HL-60 (cell line): ENCODE results near the gene MYO9B.

Experiments used
- GABPA ChIP-seq: IDR thresholded peaks from 2 replicates; pipeline ENCODE4 v1.6.1; 2012; ENCODE audit warnings: low read depth
- TF ChIP-seq, protein P1 (sequence below): IDR thresholded peaks from one replicate; pipeline ENCODE4 v1.5.1; 2011; ENCODE audit warnings: low read length, control low read depth, inconsistent platforms; ENCODE audit not compliant: insufficient read depth
- TF ChIP-seq, protein P2 (sequence below): IDR thresholded peaks from 2 replicates; pipeline ENCODE4 v1.6.1; 2012; ENCODE audit warnings: low read depth; ENCODE audit not compliant: insufficient replicate concordance

DNA sequence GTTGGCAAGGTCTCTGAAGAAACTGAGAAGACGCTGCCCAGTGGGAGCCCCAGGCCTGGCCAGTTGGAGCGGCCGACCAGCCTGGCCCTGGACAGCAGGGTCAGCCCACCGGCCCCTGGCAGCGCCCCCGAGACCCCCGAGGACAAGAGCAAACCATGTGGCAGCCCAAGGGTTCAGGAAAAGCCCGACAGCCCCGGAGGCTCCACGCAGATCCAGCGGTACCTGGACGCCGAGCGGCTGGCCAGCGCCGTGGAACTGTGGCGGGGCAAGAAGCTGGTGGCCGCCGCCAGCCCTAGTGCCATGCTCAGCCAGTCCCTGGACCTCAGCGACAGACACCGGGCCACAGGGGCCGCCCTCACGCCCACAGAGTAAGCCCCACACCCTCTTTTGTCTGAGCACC lies 119.5 kb downstream of the MYO9B start:
- TF ChIP-seq, protein P1, sequence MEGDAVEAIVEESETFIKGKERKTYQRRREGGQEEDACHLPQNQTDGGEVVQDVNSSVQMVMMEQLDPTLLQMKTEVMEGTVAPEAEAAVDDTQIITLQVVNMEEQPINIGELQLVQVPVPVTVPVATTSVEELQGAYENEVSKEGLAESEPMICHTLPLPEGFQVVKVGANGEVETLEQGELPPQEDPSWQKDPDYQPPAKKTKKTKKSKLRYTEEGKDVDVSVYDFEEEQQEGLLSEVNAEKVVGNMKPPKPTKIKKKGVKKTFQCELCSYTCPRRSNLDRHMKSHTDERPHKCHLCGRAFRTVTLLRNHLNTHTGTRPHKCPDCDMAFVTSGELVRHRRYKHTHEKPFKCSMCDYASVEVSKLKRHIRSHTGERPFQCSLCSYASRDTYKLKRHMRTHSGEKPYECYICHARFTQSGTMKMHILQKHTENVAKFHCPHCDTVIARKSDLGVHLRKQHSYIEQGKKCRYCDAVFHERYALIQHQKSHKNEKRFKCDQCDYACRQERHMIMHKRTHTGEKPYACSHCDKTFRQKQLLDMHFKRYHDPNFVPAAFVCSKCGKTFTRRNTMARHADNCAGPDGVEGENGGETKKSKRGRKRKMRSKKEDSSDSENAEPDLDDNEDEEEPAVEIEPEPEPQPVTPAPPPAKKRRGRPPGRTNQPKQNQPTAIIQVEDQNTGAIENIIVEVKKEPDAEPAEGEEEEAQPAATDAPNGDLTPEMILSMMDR, result no peak
- TF ChIP-seq, protein P2, sequence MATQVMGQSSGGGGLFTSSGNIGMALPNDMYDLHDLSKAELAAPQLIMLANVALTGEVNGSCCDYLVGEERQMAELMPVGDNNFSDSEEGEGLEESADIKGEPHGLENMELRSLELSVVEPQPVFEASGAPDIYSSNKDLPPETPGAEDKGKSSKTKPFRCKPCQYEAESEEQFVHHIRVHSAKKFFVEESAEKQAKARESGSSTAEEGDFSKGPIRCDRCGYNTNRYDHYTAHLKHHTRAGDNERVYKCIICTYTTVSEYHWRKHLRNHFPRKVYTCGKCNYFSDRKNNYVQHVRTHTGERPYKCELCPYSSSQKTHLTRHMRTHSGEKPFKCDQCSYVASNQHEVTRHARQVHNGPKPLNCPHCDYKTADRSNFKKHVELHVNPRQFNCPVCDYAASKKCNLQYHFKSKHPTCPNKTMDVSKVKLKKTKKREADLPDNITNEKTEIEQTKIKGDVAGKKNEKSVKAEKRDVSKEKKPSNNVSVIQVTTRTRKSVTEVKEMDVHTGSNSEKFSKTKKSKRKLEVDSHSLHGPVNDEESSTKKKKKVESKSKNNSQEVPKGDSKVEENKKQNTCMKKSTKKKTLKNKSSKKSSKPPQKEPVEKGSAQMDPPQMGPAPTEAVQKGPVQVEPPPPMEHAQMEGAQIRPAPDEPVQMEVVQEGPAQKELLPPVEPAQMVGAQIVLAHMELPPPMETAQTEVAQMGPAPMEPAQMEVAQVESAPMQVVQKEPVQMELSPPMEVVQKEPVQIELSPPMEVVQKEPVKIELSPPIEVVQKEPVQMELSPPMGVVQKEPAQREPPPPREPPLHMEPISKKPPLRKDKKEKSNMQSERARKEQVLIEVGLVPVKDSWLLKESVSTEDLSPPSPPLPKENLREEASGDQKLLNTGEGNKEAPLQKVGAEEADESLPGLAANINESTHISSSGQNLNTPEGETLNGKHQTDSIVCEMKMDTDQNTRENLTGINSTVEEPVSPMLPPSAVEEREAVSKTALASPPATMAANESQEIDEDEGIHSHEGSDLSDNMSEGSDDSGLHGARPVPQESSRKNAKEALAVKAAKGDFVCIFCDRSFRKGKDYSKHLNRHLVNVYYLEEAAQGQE, result no peak
- TF ChIP-seq GABPA, result no peak
